Stimulated activated CD8-positive, alpha-beta memory T cell treated with anti-CD3 and anti-CD28 coated beads, Interleukin-4, amount 100 ng/mL, for 4 hours (primary cell): Measurements from ENCODE around the gene TMEM114.

Experiments
- DNase-seq, 2 donors: peaks; one replicate each; pipeline ENCODE4 v3.0.0-alpha.2; 2020; ENCODE audit warnings: low read depth in 2 of 2, low spot score in 1 of 2

The TMEM114 gene

DNA sequence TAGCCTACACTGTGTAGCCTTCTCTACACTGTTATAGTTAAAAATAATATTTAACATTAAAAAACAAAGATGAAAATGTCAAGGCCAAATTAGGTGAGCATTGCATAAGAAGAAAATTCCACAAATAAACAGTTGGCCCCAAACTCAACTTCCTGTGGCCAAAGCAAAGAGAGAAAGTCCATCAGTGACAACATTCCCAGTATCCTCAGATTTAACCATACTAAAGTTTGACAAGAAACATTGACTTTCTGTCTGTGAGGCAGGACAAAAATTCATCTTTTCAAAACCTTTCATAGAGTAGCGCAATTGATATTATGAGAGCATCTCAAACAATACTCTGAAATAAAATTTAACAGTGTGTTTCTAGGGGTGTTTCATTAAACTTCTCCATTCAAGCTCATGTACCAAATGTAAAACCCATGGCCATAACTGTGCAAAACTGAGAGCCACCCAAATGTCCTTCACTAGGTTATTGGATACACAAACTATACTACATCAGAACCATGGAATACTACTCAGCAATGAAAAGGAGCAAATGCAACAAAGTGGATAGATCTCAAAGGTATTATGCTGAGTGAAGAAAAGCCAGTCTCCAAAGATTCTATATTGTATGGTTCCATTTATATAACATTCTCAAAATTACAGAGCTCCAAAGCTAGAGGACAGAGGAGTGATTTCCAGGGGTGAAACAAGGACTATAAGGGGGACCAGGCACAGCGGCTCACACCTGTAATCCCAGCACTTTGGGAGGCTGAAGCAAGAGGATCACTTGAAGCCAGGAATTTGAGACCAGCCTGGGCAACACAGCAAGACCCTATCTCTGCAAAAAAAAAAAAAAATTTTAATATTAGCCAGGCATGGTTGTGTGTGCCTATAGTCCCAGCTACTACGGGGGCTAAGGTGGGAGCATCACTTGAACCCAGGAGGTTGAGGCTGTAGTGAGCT, 38.7 kb downstream of the TMEM114 start:
- DNase-seq: no peak

DNA sequence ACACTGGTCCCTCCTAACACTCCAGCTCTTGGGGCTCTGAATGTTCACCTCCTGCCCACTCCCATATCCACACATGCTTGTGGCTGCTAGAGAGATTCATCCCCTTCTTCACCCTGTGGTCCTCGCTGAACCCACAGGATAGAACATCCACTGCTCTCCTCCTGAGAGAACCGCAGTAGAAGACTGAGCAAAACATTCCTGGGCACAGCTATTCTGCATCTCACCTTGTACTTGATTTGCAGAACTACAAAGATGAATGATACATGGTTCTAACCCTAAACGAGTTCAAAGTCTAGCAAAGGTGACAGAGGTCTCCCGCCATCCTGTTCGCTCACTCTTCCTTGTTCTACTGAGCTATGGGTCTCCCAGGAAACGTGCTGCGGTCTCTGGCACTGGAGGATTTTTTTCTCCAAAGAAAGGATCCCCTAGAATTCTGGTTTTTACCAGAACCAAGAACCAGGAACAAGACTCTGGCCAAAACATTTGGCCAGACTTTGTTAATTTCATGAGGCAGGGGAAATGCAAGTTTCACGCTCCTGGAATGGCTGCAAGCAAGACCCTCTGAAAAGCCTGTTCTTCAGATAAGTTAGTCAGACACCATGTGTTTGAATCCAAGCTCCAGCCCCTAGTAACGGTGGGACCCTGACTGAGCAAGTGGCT, 39.5 kb downstream of the TMEM114 start:
- DNase-seq: no peak

GRCh38 chr16:8549843-8550412, 40.4 kb downstream of the TMEM114 start:
- no peak for DNase-seq

DNA sequence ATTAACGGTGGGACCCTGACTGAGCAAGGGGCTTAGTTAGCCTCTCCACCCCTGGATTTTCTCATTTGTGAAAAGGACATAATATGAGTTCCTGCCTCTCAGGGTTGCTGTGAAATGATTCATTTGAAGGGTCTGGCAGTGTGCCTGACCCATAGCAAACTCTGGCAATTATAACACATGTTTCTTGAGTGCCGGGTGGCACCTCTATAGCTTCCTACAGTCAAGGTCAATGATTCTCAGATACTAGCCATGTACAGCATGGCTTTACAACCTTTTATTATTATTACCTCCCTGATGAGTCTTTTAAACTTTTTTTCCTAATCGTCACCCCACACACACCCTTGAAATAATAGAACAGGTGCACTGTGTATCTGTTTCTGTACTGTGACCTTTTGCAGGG, 42.1 kb downstream of the TMEM114 start:
- DNase-seq: no peak

DNA sequence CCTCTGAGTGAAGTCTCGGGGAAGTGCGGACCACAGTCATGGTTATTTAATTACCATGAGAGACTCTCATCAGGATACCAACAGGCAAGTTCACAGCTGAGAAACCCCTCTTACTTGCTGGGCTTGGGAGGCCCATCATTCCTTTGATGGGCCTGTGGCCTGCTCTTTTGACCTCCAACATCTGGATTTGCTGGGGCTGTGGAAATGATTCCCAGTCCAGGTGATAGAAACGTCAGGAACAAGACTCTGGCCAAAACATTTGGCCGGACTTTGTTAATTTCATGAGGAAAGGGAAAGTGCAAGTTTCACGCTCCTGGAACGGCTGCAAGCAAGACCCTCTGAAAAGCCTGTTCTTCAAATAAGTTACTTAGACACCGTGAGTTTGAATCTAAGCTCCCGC, 42.5 kb downstream of the TMEM114 start:
- no peak for DNase-seq

DNA sequence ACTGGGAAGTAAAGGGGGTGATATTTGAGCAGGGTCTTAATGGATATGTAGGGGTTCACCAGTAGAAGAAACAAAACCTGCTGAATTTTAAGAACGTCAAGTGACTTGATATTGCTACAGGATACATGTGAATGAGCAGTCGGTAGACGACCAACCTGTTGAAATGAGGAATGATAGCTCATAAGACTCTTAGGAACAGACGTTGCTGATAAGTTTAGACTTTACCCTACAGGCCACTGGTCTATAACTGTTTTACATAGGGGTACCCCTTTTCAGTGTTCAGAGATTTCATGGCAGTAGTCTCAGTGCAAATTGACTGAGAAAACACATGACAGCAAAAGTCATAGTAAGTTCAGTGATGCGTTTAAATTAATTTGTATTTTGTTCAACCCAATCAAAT, 45.9 kb downstream of the TMEM114 start:
- DNase-seq: no peak

DNA sequence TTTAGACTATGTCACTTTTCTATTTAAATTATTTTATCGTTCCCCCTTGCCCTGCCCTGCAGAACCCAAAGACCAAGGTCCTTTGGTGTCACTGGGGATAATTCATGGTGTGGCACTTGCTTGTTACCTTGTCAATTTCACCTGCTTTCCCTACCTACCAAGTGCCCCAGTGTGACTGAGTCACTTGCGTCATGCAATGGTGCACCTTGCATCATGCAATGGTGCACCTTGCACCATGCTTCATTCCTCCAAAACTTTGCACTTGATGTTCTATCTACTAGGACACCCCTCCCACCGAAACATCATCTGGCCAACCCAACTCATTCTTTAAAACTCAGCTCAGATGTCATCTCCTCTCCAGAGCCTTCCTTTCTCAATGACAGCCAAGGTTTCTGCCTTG, 47.1 kb downstream of the TMEM114 start:
- DNase-seq: no peak

DNA sequence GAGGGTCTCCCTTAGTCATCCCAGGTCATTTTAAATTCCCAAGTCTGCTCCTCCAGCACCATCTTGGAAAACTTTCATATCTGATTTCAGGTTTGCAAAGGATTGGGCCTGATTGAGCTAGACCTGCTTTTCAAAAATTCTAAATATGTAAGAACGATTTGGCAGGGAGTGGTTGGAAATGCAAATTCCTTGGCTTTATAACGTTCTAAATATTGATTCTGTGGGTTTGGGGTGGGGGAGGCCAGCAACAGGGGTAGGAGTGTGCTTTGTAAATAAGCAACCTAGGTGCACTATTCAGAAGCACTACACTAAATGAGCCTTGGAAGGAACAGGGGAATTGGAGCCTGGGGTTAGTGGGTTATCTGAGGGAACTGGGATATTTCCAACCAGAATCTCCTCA, 47.9 kb downstream of the TMEM114 start:
- no peak for DNase-seq

- DNase-seq: no peak
Observed at GRCh38 chr16:8541868-8542267, 48.4 kb downstream of the TMEM114 start.

DNA sequence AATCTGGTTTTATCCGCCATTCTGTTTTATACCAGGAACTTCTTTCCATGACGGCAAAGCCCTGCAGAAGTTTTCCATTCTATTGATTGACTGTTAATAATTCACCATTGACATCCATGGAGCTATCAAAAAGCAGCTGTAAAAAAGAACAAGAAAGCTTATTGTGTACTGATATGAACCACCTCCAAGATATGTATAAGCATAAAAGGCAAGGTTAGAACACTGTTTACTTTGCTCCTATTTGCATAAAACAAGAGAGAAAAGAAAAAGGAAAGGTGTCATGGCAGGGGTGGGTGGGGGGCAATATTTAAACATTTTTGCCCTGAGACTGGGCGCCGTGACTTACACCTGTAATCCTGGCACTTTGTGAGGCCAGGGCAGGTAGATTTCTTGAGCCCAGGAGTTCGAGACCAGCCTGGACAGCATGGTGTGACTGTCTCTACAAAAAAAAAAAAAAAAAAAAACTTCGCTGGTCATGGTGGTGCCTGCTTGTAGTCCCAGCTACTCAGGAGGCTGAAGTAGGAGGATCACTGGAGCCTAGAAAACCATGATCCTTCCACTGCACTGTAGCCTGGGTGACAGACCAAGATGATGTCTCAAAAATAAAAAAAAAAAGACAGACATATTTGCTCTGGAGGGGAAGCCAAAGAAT, 52.5 kb downstream of the TMEM114 start:
- no peak for DNase-seq

DNA sequence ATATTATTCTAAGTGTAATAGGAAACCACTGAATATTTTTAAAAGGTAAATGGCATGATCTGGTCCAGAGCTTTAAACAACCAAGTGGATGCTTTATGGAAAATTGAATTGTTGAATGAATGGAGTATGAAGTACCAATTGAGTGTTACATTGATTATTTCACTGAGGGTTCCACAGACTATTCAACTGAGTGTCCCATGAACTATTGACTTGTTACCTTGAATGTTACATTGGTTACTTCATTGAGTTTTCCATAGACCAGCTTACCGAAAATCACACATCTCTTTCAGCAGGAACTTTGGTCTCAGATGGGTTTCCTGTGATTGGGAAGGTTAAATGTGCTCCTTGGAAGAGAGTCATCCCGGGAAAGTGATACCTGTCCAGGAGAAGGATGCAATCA, 56.8 kb downstream of the TMEM114 start:
- DNase-seq: no peak

- no peak for DNase-seq
Observed at GRCh38 chr16:8530752-8531384, 59.4 kb downstream of the TMEM114 start.

DNA sequence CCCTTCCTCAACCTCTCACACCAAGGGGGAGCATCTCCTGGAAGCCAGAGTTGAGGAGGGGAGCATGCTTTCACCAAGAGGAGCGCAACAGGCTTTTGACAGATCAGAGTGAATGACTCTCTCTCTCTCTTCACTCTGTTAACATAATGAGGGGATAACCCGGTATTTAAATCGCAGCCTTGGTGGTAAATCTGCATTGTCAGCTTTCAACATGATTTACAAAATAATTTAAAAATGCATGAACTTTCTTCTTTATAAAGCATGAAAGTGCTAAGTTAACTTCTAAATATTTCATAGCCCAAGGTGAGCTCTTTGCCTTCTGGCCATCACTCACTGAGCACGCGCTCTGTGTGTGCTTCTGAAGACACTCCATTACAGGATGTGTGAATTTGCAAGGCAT, 61.8 kb downstream of the TMEM114 start:
- DNase-seq: no peak

DNA sequence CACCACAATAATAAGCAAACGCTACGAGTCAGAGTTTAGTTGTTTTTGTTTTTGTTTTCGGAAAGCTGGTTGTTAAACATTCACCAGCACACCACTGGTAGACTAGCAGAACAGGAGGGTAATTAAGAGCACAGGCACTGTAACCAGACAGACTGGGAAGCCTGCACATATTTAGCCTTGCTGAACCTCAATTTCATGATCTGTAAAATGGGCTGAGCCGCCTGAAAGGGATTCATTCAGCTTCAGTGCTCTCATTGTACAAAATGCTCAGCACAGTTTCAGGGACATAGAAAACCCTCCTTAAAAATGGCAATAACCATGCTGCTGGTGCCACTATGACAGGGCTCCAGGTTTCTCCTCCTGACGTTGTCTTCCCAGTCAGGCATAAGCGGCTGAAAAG, 66.4 kb downstream of the TMEM114 start:
- no peak for DNase-seq

GRCh38 chr16:8522757-8523156, 67.6 kb downstream of the TMEM114 start:
- DNase-seq: no peak

DNA sequence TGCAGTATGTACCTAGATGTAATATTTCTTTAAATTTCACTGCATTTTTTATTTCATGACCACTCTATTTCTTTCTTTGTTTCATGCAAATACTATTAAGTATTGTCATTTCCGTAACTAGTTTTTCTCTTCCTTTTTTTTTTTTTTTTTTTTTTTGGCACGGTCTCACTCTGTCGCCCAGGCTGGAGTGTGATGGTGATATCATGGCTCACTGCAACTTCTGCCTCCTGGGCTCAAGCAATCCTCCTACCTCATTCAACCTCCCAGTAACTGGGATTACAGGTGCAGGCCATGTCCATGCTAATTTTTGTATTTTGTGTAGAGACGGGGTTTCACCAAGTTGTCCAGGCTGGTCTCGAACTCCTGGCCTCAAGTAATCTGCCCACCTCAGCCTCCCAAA, 70.7 kb downstream of the TMEM114 start:
- no peak for DNase-seq
